ENCODE data around the gene FAM114A1.

The FAM114A1 gene

DNA sequence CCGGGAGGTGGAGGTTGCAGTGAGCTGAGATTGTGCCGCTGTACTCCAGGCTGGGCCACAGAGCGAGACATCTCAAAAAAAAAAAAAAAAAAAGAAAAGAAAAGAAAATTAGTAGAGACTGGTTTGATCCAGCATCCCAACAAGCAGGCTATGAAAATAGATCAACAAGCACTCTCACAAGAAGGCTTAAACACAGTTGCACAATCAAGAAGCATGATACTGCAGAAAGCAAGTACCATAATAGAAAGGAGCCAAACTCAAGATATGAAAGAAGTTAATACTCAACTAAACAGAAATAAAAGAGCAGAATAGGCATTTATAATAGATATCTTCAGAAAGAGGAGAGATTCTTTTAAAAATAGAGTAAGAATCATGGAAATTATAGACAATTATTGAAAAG, 21.6 kb upstream of the FAM114A1 start:
- no peak for DNase-seq (ENCODE audit: low read depth in 1 of 2, low spot score in 1 of 2)

DNA sequence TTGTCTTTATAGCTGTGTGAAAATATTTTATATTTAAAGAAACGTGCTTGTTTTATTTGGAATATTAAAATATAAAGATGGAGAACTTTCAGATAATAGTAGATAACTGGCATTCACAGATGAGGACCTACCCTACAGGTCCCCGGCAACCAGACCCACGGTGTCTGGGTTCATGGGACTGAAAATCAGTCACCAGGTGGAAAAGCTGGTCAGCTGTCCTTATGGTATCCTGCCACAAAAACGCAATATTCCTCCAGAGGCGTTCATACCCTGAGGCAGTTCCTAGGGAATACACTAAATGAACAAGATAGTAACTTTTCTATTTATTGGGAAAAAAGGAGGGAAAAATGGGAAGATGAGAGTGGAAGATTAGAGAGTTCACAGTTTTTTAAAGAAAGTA, 12.1 kb upstream of the FAM114A1 start:
- H3K4me3 ChIP-seq (replicated peaks; ENCODE audit: insufficient read depth, low read length), result peak overlapping the region; percentile 49
- peak overlapping the region; percentile 74 for H3K27ac ChIP-seq (replicated peaks)
- H3K27me3 ChIP-seq (ENCODE audit: insufficient read depth, poor library complexity, severe bottlenecking), result no peaks in the 10 kb centered on the region
- no peak for DNase-seq (ENCODE audit: low read depth in 1 of 2, low spot score in 1 of 2)
- TF ChIP-seq, protein P1, sequence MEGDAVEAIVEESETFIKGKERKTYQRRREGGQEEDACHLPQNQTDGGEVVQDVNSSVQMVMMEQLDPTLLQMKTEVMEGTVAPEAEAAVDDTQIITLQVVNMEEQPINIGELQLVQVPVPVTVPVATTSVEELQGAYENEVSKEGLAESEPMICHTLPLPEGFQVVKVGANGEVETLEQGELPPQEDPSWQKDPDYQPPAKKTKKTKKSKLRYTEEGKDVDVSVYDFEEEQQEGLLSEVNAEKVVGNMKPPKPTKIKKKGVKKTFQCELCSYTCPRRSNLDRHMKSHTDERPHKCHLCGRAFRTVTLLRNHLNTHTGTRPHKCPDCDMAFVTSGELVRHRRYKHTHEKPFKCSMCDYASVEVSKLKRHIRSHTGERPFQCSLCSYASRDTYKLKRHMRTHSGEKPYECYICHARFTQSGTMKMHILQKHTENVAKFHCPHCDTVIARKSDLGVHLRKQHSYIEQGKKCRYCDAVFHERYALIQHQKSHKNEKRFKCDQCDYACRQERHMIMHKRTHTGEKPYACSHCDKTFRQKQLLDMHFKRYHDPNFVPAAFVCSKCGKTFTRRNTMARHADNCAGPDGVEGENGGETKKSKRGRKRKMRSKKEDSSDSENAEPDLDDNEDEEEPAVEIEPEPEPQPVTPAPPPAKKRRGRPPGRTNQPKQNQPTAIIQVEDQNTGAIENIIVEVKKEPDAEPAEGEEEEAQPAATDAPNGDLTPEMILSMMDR (IDR thresholded peaks at IDR 0.05; ENCODE audit: insufficient read depth, low read length), result no peak
- TF ChIP-seq SPI1 (IDR thresholded peaks at IDR 0.05; ENCODE audit: borderline replicate concordance, low read depth) (no peak), POLR2AphosphoS5 (IDR thresholded peaks at IDR 0.05; ENCODE audit: low read depth) (no peak), GABPA (IDR thresholded peaks at IDR 0.05; ENCODE audit: low read depth) (no peak)
- TF ChIP-seq, protein P2, sequence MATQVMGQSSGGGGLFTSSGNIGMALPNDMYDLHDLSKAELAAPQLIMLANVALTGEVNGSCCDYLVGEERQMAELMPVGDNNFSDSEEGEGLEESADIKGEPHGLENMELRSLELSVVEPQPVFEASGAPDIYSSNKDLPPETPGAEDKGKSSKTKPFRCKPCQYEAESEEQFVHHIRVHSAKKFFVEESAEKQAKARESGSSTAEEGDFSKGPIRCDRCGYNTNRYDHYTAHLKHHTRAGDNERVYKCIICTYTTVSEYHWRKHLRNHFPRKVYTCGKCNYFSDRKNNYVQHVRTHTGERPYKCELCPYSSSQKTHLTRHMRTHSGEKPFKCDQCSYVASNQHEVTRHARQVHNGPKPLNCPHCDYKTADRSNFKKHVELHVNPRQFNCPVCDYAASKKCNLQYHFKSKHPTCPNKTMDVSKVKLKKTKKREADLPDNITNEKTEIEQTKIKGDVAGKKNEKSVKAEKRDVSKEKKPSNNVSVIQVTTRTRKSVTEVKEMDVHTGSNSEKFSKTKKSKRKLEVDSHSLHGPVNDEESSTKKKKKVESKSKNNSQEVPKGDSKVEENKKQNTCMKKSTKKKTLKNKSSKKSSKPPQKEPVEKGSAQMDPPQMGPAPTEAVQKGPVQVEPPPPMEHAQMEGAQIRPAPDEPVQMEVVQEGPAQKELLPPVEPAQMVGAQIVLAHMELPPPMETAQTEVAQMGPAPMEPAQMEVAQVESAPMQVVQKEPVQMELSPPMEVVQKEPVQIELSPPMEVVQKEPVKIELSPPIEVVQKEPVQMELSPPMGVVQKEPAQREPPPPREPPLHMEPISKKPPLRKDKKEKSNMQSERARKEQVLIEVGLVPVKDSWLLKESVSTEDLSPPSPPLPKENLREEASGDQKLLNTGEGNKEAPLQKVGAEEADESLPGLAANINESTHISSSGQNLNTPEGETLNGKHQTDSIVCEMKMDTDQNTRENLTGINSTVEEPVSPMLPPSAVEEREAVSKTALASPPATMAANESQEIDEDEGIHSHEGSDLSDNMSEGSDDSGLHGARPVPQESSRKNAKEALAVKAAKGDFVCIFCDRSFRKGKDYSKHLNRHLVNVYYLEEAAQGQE (IDR thresholded peaks at IDR 0.05; ENCODE audit: insufficient replicate concordance, low read depth), result no peak

More for the DNA sequence above, 21.6 kb upstream of the FAM114A1 start:
- no peaks in the 10 kb centered on the region for H3K27me3 ChIP-seq (ENCODE audit: insufficient read depth, poor library complexity, severe bottlenecking)
- TF ChIP-seq, protein P1 (IDR thresholded peaks at IDR 0.05; ENCODE audit: insufficient read depth, low read length), result no peak
- TF ChIP-seq SPI1 (IDR thresholded peaks at IDR 0.05; ENCODE audit: borderline replicate concordance, low read depth), result no peak
- TF ChIP-seq POLR2AphosphoS5 (IDR thresholded peaks at IDR 0.05; ENCODE audit: low read depth), result no peak
- TF ChIP-seq GABPA (IDR thresholded peaks at IDR 0.05; ENCODE audit: low read depth), result no peak
- TF ChIP-seq, protein P2 (IDR thresholded peaks at IDR 0.05; ENCODE audit: insufficient replicate concordance, low read depth), result no peak
- no peak overlapping the region for H3K4me3 ChIP-seq (replicated peaks; ENCODE audit: insufficient read depth, low read length)
- no peak overlapping the region for H3K27ac ChIP-seq (replicated peaks)

DNA sequence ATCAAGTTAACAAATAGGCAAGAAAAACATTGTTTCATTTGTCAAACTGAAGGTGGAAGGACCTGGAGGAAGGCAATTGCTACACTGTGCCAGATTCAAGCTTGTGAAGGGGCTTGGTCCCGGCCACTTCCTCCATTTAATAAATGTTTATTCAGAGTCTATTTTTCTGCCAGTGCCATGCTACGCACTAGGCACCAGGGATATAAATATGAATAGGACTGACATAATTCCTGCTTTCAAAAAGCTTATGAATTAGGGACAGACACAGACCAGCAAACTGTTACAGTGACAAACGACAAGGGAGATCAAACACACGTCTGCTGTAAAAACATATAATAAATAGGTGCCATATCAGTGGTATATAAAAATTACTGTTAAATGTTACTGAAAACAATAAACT, 11.6 kb upstream of the FAM114A1 start:
- peak in 1 of 2 experiments; percentile 49 for DNase-seq (ENCODE audit: low read depth in 1 of 2, low spot score in 1 of 2)
- peak overlapping the region; percentile 49 for H3K4me3 ChIP-seq (replicated peaks; ENCODE audit: insufficient read depth, low read length)

More for the DNA sequence above, 11.6 kb upstream of the FAM114A1 start:
- TF ChIP-seq, protein P1 (IDR thresholded peaks at IDR 0.05; ENCODE audit: insufficient read depth, low read length), result no peak
- peak; percentile 64; the same call in 1 of the 2 replicates for TF ChIP-seq SPI1 (IDR thresholded peaks at IDR 0.05; ENCODE audit: borderline replicate concordance, low read depth)
- Histone ChIP-seq H3K27ac (replicated peaks) (peak overlapping the region; percentile 74), H3K27me3 (ENCODE audit: insufficient read depth, poor library complexity, severe bottlenecking) (no peaks in the 10 kb centered on the region)
